Measurements from ENCODE around the gene ADAMTS1. TPM values are rescaled to one million over a fixed set of nuclear protein-coding genes. Genes with fewer than 3 reads are reported as not detected.

ADAMTS1 gene
- total and polyA plus RNA-seq, 2 of the 4 experiments (the other 2 are of a cell fraction), result 116 to 317 TPM

GRCh38 chr21:26845759-26846035, 488 bp upstream of the ADAMTS1 start:
- DNase-seq, result no peak
- Histone ChIP-seq H3K79me1 (ENCODE audit: low read depth in 1 of 2, low read length in 2 of 2) (peaks cover 3 to 35% of the 10 kb centered on the region in 2 experiments), H3K4me1 (ENCODE audit: control insufficient read depth, insufficient read depth, low read length) (peaks cover 2% of the 10 kb centered on the region), H3K23ac (ENCODE audit: low read depth, low read length) (peak overlapping the region; percentile 90), H3K9me1 (ENCODE audit: insufficient read depth, low read length) (peaks cover 6% of the 10 kb centered on the region; the same call in 1 of the 2 replicates), H3K27ac (ENCODE audit: insufficient read depth, low read length) (peak overlapping the region; percentile 94), H3K9me3 (ENCODE audit: control insufficient read depth, insufficient read depth, low read length) (no peaks in the 10 kb centered on the region), H3K4me3 (ENCODE audit: insufficient read depth, low read depth, low read length) (peak overlapping the region; percentile 97), H4K5ac (ENCODE audit: low read depth, low read length) (peak overlapping the region; percentile 62), H3K36me3 (ENCODE audit: control insufficient read depth, insufficient read depth, low read length) (peaks cover 27% of the 10 kb centered on the region), H3K4ac (ENCODE audit: low read depth, low read length) (peak overlapping the region; percentile 95), H2AK9ac (replicated peaks; ENCODE audit: low read depth, low read length, poor library complexity) (peak overlapping the region; percentile 98), H3K14ac (replicated peaks; ENCODE audit: low read depth, low read length) (peak overlapping the region; percentile 82), H2BK15ac (ENCODE audit: low read depth, low read length) (peak overlapping the region; percentile 16; the same call in 2 of the 3 replicates), H3K27me3 (ENCODE audit: control insufficient read depth, insufficient read depth, low read length) (no peaks in the 10 kb centered on the region), H2BK120ac (ENCODE audit: low read depth, low read length) (peak overlapping the region; percentile 89), H2BK20ac (ENCODE audit: low read depth, low read length) (peak overlapping the region; percentile 22), H2AFZ (replicated peaks; ENCODE audit: low read length, poor library complexity) (peak overlapping the region; percentile 89), H4K91ac (ENCODE audit: insufficient read depth, low read depth, low read length) (peak overlapping the region; percentile 92), H2BK5ac (ENCODE audit: low read depth, low read length, poor library complexity, severe bottlenecking) (peak overlapping the region; percentile 87), H2AK5ac (ENCODE audit: low read depth, low read length) (peak overlapping the region; percentile 51), H3K4me2 (ENCODE audit: low read depth, low read length) (peak overlapping the region; percentile 96), H4K8ac (ENCODE audit: low read depth in 2 of 2, low read length in 2 of 2) (peak overlapping the region; percentile 93 to 94), H3K56ac (ENCODE audit: extremely low read depth, insufficient read depth, low read length) (peak overlapping the region; percentile 88), H3K9ac (ENCODE audit: low read depth, low read length) (peak overlapping the region; percentile 85), H4K20me1 (ENCODE audit: insufficient read depth, low read length) (peaks cover 42% of the 10 kb centered on the region), H3K18ac (ENCODE audit: low read depth, low read length) (peak overlapping the region; percentile 94)
- BruUV-seq (replicated peaks), result no TSS peak
- dilution Hi-C loops (cut with HindIII; ENCODE audit: low sequenced_read_pairs, unreplicated experiment) (no loop called here), in situ Hi-C loops (cut with MboI; ENCODE audit: low sequenced_read_pairs) (loop anchor here (5.0 to 10.0 kb wide), 3 partner anchors 1207 to 1949 kb away; no protein-coding TSS in a partner anchor), intact Hi-C loops (cut with micrococcal nuclease) (loop anchor here (5.0 to 10.0 kb wide), 9 partner anchors 952 to 1929 kb away; no protein-coding TSS in a partner anchor)
- WGBS, 2 experiments (ENCODE audit: extremely low coverage in 2 of 2, insufficient read length in 1 of 2), result no CpG with 5 or more reads among the region's 7 CpGs
- ChIA-PET CTCF (no interaction called here), POLR2A (ENCODE audit: unreplicated experiment) (interaction anchor here (0.7 kb wide), 1 partner anchor 854 kb away, joined by 3 read pairs; no protein-coding TSS in a partner anchor)
- ATAC-seq (ENCODE audit: low read depth), result no peak
- TF ChIP-seq USF2 (IDR thresholded peaks at IDR 0.05; ENCODE audit: low read depth, low read length) (no peak), FOS (IDR thresholded peaks at IDR 0.05; ENCODE audit: low read depth, low read length) (no peak), POLR2A (IDR thresholded peaks at IDR 0.05; ENCODE audit: low read depth, low read length) (no peak), RCOR1 (IDR thresholded peaks at IDR 0.05; ENCODE audit: insufficient replicate concordance, low read length) (no peak), ELK1 (IDR thresholded peaks at IDR 0.05; ENCODE audit: borderline replicate concordance, low read depth, low read length) (no peak), MXI1 (IDR thresholded peaks at IDR 0.05; ENCODE audit: borderline replicate concordance, low read depth, low read length) (no peak), CEBPB (IDR thresholded peaks at IDR 0.05; ENCODE audit: low read depth, low read length) (no peak), CTCF (conservative IDR thresholded peaks at IDR 0.05; ENCODE audit: low read depth, low read length) (no peak), CHD1 (IDR thresholded peaks at IDR 0.05; ENCODE audit: low read depth, low read length) (no peak), RFX5 (IDR thresholded peaks at IDR 0.05; ENCODE audit: low read depth, low read length) (no peak), SMC3 (IDR thresholded peaks at IDR 0.05; ENCODE audit: low read depth, low read length) (no peak), BHLHE40 (IDR thresholded peaks at IDR 0.05; ENCODE audit: low read depth, low read length) (no peak), MAFK (IDR thresholded peaks at IDR 0.05; ENCODE audit: low read depth, low read length) (no peak), RAD21 (IDR thresholded peaks at IDR 0.05; ENCODE audit: low read length) (no peak)
